ENCODE measurements around the gene WDR72. TPM values are rescaled to one million over a fixed set of nuclear protein-coding genes. Genes with fewer than 3 reads are reported as not detected.

Gene WDR72
- total and polyA plus RNA-seq, 2 experiments from 2014 or later, result 0.99 to 1.9 TPM

DNA sequence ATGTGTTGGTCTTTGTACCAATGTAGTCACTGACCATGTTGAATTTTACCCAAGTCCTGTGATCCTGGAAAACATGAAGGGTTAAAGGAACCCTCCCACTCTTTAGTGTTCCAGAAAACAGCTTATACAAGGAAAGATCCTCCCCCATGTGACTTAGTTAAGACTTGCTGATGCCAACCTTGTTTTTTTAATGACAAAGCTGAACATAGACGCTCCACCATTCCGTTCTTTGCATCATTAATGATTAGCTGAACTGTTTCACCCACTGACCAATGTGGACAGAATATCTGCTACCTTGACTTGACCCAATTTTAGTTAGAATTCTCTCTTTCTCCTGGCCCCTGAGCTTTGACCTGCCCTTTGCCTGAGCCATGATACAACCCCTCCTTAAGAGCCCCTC is 3.5 kb upstream of the WDR72 start:
- ATAC-seq, result no peak
- Histone ChIP-seq H3K27ac (ENCODE audit: low read depth) (no peak overlapping the region), H3K4me2 (no peak overlapping the region), H2AFZ (no peak overlapping the region), H4K20me1 (replicated peaks; ENCODE audit: insufficient read depth) (no peaks in the 10 kb centered on the region), H3K4me3 (no peak overlapping the region), H3K9me2 (ENCODE audit: insufficient read depth) (no peaks in the 10 kb centered on the region), H3F3A (replicated peaks; ENCODE audit: low read depth) (no peaks in the 10 kb centered on the region), H3K4me1 (ENCODE audit: insufficient read depth) (no peaks in the 10 kb centered on the region), H3K79me2 (replicated peaks; ENCODE audit: insufficient read depth) (no peaks in the 10 kb centered on the region), H3K36me3 (ENCODE audit: insufficient read depth) (no peaks in the 10 kb centered on the region), H3K27me3 (ENCODE audit: insufficient read depth) (peaks cover 21% of the 10 kb centered on the region; the same call in 1 of the 2 replicates)
- Mint-ChIP-seq H3K27me3 (ENCODE audit: insufficient read depth, low read depth, poor library complexity) (peaks cover 15% of the 10 kb centered on the region), H3K4me3 (no peak overlapping the region), H3K4me1 (peaks cover 5% of the 10 kb centered on the region; the same call in 2 of the 3 replicates), H3K27ac (no peak overlapping the region), H3K9me3 (no peaks in the 10 kb centered on the region), H3K36me3 (ENCODE audit: low read depth) (no peaks in the 10 kb centered on the region)
- no peak for DNase-seq (ENCODE audit: low spot score)
- TF ChIP-seq, protein P1, sequence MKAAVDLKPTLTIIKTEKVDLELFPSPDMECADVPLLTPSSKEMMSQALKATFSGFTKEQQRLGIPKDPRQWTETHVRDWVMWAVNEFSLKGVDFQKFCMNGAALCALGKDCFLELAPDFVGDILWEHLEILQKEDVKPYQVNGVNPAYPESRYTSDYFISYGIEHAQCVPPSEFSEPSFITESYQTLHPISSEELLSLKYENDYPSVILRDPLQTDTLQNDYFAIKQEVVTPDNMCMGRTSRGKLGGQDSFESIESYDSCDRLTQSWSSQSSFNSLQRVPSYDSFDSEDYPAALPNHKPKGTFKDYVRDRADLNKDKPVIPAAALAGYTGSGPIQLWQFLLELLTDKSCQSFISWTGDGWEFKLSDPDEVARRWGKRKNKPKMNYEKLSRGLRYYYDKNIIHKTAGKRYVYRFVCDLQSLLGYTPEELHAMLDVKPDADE (IDR thresholded peaks at IDR 0.05), result no peak
- TF ChIP-seq CREB1 (CRISPR knock-in tag; IDR thresholded peaks at IDR 0.05; ENCODE audit: low read depth) (no peak), JUNB (IDR thresholded peaks at IDR 0.05; ENCODE audit: unreplicated experiment) (no peak), EZH2 (IDR thresholded peaks at IDR 0.05; ENCODE audit: low read depth, unreplicated experiment) (no peak), ZNF114 (CRISPR knock-in tag; IDR thresholded peaks at IDR 0.05) (no peak), ZNF331 (CRISPR knock-in tag; IDR thresholded peaks at IDR 0.05; ENCODE audit: low read depth) (no peak), POLR2AphosphoS5 (IDR thresholded peaks at IDR 0.05; ENCODE audit: low read depth) (no peak), EZH2phosphoT487 (IDR thresholded peaks at IDR 0.05; ENCODE audit: unreplicated experiment) (no peak), STAT1 (IDR thresholded peaks at IDR 0.05; ENCODE audit: unreplicated experiment) (no peak), NANOG (IDR thresholded peaks at IDR 0.05; ENCODE audit: borderline replicate concordance) (no peak)
- TF ChIP-seq, protein P2, sequence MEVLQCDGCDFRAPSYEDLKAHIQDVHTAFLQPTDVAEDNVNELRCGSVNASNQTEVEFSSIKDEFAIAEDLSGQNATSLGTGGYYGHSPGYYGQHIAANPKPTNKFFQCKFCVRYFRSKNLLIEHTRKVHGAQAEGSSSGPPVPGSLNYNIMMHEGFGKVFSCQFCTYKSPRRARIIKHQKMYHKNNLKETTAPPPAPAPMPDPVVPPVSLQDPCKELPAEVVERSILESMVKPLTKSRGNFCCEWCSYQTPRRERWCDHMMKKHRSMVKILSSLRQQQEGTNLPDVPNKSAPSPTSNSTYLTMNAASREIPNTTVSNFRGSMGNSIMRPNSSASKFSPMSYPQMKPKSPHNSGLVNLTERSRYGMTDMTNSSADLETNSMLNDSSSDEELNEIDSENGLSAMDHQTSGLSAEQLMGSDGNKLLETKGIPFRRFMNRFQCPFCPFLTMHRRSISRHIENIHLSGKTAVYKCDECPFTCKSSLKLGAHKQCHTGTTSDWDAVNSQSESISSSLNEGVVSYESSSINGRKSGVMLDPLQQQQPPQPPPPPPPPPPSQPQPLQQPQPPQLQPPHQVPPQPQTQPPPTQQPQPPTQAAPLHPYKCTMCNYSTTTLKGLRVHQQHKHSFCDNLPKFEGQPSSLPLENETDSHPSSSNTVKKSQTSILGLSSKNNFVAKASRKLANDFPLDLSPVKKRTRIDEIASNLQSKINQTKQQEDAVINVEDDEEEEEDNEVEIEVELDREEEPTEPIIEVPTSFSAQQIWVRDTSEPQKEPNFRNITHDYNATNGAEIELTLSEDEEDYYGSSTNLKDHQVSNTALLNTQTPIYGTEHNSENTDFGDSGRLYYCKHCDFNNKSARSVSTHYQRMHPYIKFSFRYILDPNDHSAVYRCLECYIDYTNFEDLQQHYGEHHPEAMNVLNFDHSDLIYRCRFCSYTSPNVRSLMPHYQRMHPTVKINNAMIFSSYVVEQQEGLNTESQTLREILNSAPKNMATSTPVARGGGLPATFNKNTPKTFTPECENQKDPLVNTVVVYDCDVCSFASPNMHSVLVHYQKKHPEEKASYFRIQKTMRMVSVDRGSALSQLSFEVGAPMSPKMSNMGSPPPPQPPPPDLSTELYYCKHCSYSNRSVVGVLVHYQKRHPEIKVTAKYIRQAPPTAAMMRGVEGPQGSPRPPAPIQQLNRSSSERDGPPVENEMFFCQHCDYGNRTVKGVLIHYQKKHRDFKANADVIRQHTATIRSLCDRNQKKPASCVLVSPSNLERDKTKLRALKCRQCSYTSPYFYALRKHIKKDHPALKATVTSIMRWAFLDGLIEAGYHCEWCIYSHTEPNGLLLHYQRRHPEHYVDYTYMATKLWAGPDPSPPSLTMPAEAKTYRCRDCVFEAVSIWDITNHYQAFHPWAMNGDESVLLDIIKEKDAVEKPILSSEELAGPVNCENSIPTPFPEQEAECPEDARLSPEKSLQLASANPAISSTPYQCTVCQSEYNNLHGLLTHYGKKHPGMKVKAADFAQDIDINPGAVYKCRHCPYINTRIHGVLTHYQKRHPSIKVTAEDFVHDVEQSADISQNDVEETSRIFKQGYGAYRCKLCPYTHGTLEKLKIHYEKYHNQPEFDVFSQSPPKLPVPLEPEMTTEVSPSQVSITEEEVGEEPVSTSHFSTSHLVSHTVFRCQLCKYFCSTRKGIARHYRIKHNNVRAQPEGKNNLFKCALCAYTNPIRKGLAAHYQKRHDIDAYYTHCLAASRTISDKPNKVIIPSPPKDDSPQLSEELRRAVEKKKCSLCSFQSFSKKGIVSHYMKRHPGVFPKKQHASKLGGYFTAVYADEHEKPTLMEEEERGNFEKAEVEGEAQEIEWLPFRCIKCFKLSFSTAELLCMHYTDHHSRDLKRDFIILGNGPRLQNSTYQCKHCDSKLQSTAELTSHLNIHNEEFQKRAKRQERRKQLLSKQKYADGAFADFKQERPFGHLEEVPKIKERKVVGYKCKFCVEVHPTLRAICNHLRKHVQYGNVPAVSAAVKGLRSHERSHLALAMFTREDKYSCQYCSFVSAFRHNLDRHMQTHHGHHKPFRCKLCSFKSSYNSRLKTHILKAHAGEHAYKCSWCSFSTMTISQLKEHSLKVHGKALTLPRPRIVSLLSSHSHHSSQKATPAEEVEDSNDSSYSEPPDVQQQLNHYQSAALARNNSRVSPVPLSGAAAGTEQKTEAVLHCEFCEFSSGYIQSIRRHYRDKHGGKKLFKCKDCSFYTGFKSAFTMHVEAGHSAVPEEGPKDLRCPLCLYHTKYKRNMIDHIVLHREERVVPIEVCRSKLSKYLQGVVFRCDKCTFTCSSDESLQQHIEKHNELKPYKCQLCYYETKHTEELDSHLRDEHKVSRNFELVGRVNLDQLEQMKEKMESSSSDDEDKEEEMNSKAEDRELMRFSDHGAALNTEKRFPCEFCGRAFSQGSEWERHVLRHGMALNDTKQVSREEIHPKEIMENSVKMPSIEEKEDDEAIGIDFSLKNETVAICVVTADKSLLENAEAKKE (CRISPR knock-in tag; IDR thresholded peaks at IDR 0.05), result no peak
- TF ChIP-seq, protein P3, sequence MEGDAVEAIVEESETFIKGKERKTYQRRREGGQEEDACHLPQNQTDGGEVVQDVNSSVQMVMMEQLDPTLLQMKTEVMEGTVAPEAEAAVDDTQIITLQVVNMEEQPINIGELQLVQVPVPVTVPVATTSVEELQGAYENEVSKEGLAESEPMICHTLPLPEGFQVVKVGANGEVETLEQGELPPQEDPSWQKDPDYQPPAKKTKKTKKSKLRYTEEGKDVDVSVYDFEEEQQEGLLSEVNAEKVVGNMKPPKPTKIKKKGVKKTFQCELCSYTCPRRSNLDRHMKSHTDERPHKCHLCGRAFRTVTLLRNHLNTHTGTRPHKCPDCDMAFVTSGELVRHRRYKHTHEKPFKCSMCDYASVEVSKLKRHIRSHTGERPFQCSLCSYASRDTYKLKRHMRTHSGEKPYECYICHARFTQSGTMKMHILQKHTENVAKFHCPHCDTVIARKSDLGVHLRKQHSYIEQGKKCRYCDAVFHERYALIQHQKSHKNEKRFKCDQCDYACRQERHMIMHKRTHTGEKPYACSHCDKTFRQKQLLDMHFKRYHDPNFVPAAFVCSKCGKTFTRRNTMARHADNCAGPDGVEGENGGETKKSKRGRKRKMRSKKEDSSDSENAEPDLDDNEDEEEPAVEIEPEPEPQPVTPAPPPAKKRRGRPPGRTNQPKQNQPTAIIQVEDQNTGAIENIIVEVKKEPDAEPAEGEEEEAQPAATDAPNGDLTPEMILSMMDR (conservative IDR thresholded peaks at IDR 0.05; ENCODE audit: low read depth in 2 of 2), result no peak
- TF ChIP-seq, protein P4, sequence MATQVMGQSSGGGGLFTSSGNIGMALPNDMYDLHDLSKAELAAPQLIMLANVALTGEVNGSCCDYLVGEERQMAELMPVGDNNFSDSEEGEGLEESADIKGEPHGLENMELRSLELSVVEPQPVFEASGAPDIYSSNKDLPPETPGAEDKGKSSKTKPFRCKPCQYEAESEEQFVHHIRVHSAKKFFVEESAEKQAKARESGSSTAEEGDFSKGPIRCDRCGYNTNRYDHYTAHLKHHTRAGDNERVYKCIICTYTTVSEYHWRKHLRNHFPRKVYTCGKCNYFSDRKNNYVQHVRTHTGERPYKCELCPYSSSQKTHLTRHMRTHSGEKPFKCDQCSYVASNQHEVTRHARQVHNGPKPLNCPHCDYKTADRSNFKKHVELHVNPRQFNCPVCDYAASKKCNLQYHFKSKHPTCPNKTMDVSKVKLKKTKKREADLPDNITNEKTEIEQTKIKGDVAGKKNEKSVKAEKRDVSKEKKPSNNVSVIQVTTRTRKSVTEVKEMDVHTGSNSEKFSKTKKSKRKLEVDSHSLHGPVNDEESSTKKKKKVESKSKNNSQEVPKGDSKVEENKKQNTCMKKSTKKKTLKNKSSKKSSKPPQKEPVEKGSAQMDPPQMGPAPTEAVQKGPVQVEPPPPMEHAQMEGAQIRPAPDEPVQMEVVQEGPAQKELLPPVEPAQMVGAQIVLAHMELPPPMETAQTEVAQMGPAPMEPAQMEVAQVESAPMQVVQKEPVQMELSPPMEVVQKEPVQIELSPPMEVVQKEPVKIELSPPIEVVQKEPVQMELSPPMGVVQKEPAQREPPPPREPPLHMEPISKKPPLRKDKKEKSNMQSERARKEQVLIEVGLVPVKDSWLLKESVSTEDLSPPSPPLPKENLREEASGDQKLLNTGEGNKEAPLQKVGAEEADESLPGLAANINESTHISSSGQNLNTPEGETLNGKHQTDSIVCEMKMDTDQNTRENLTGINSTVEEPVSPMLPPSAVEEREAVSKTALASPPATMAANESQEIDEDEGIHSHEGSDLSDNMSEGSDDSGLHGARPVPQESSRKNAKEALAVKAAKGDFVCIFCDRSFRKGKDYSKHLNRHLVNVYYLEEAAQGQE (IDR thresholded peaks at IDR 0.05; ENCODE audit: unreplicated experiment), result no peak

Measured in GM23338 (cell line).